HG02938 (cell line): ENCODE measurements around the gene RAP1A.

Experiments used
- ATAC-seq: cut with Tn5 transposase; IDR thresholded peaks from one replicate; pipeline ENCODE4 v1.9.1; 2021; ENCODE audit warnings: mild to moderate bottlenecking, moderate library complexity; ENCODE audit not compliant: unreplicated experiment

RAP1A gene

GRCh38 chr1:111619635-111620440 is at the start of gene RAP1A:
Gene RAP1A, plus strand, starts transcription at chr1:111619789. Its CDS starts 71,572 bp downstream, at chr1:111691361.
- peak; percentile 28 for ATAC-seq

GRCh38 chr1:111569913-111570312 is 49.7 kb upstream of the RAP1A start:
- no peak for ATAC-seq

GRCh38 chr1:111570781-111571181 is 48.8 kb upstream of the RAP1A start:
- ATAC-seq = no peak

GRCh38 chr1:111571239-111571638 is 48.4 kb upstream of the RAP1A start:
- ATAC-seq = no peak

GRCh38 chr1:111571987-111572386 is 47.6 kb upstream of the RAP1A start:
- ATAC-seq = no peak

GRCh38 chr1:111576547-111576946 is 43.0 kb upstream of the RAP1A start:
- no peak for ATAC-seq

GRCh38 chr1:111577814-111578213 is 41.8 kb upstream of the RAP1A start:
- no peak for ATAC-seq

- ATAC-seq = no peak
These were observed 38.4 kb upstream of the RAP1A start for GRCh38 chr1:111581166-111581565.

- ATAC-seq = no peak
These were observed 37.6 kb upstream of the RAP1A start for GRCh38 chr1:111582016-111582415.

GRCh38 chr1:111582644-111583618 is 36.7 kb upstream of the RAP1A start:
- ATAC-seq = no peak

- no peak for ATAC-seq
These were observed 34.0 kb upstream of the RAP1A start for GRCh38 chr1:111585447-111586086.

- no peak for ATAC-seq
These were observed 33.5 kb upstream of the RAP1A start for GRCh38 chr1:111586112-111586511.

GRCh38 chr1:111587509-111588174 is 31.9 kb upstream of the RAP1A start:
- ATAC-seq = no peak

GRCh38 chr1:111591937-111592336 is 27.7 kb upstream of the RAP1A start:
- ATAC-seq = no peak

GRCh38 chr1:111592389-111593361 is 26.9 kb upstream of the RAP1A start:
- peak; percentile 73 for ATAC-seq

GRCh38 chr1:111593403-111594305 is 25.9 kb upstream of the RAP1A start:
- ATAC-seq = no peak

- no peak for ATAC-seq
These were observed 25.3 kb upstream of the RAP1A start for GRCh38 chr1:111594306-111594693.

- ATAC-seq = no peak
These were observed 23.8 kb upstream of the RAP1A start for GRCh38 chr1:111595807-111596206.
